Measurements from ENCODE around the gene HSPA5.
"Not testable (repeated sequence)": the region's sequence is repeated elsewhere in the genome, so short reads cannot be mapped to it uniquely, and the experiment has no call there.

The HSPA5 gene

DNA sequence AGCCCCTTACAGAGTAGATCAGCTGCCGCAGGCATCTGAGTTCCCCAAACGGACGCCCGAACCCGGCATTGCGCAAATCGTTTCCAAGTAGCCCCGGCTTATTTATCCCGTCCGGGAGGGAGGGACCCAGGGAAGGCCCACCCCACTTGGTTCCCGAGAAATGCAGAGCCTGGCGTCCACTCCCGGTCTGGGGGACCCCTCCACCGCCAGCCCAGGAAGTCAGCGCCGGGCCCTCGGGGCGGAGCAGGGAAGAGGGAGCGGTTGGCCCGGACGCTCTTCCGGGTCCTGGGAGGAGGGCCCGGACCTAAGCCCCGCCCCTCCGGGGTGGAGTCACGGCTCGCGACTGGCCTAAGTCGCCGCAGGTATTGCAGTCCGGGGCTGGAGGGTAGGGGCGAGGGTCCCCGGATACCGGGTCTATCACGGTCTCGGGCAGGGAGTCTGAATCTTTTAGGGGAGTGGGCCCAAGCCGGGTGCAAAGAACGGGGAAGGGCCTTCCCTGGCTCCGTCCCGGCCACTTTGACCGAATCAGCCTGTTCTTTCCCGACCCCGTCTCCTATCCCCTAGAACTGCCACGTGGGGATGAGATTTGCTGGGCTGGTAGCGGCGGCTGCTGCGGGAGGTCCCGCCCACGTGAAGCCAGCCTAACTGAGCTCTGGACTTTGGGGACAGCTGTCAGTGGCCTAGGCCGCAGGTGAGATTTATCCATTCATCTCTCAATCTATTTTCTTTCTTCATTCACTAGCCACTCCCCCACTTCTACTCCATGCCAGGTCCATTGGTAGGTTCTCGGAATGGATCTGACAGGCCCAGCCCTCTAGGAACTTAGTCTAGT, 40.7 kb downstream of the HSPA5 start, which contains the start of gene RABEPK (continued):
- TF ChIP-seq ZNF785 (tag by site-specific recombination; IDR thresholded peaks at IDR 0.05) (no peak), ZNF548 (tag by site-specific recombination; IDR thresholded peaks at IDR 0.05) (no peak), ZNF169 (tag by site-specific recombination; IDR thresholded peaks at IDR 0.05) (no peak), ZFP3 (tag by site-specific recombination; IDR thresholded peaks at IDR 0.05; ENCODE audit: low read depth) (no peak)

DNA sequence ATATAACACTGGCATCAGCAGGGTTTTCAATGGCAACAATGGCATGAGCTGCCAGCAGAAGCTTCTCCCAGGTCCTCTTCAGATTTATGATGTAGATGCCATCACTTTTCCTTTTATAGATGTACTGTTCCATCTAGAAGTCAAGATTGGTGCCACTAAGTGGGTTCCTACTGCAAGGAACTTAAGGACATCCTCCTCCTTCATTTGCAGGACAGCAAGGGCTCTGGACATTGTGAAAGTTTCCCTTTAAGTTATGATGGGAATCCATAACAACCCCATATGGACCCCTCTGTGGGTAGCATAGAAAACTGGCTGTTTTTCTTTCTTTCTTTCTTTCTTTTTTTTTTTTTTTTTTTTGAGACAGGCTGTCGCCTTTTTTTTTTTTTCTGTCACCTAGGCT, 45.6 kb downstream of the HSPA5 start:
- H3K4me1 ChIP-seq (ENCODE audit: control insufficient read depth, insufficient read depth, low read length); H3K9me3 ChIP-seq (ENCODE audit: control insufficient read depth, insufficient read depth, low read depth, low read length); CTCF ChIA-PET; H3K27ac ChIP-seq (ENCODE audit: extremely low read depth, low read depth, low read length); H3K36me3 ChIP-seq (ENCODE audit: control insufficient read depth in 2 of 2, insufficient read depth in 1 of 2, low read length in 2 of 2); H3K4me3 ChIP-seq (ENCODE audit: low read depth, low read length): not testable (repeated sequence)
- POLR2A ChIA-PET: interaction anchor here (0.6 kb wide), 3 partner anchors 16 to 180 kb away, joined by 3 to 6 read pairs (median 3); no protein-coding TSS in a partner anchor

DNA sequence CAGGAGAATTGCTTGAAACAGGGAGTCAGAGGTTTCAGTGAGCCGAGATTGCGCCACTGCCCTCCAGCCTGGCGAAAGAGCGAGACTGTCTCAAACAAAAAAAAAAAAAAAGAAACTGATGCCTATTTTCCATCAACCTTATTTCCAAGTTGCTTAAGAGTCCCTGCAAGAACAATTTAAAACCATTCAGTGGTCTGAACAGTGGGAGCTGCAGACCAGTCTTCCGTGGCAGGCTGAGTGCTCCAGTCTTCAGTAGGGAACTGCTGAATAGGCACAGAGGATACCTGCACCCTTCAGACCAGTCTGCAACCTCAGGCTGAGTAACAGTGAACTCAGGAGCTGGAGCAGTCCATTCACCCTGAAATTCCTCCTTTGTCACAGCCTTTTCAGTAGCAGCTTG, 46.7 kb downstream of the HSPA5 start:
- H3K36me3 ChIP-seq (ENCODE audit: control insufficient read depth in 2 of 2, insufficient read depth in 1 of 2, low read length in 2 of 2); POLR2A ChIA-PET; H3K4me3 ChIP-seq (ENCODE audit: low read depth, low read length); H3K27ac ChIP-seq (ENCODE audit: extremely low read depth, low read depth, low read length); H3K9me3 ChIP-seq (ENCODE audit: control insufficient read depth, insufficient read depth, low read depth, low read length); CTCF ChIA-PET; H3K4me1 ChIP-seq (ENCODE audit: control insufficient read depth, insufficient read depth, low read length): not testable (repeated sequence)

DNA sequence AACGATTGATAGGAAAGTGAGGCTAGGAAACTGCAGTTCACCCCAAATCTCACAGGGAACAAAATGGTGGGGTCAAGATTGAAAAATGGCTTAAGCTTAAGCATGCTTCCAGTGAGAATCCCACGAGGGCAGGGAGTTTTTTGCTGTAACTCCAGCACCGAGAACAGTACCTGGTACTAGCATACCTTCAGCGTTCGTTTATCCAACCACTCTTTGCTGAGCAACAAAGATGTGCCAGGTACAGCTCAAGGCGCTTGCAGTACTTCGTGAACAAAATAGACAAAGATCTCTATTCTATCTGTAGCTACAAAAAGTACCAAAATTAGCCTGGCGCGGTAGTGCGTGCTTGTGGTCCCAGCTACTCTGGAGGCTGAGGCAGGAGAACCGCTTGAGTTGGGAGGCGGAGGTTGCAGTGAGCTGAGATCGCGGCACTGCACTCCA, 50.8 kb downstream of the HSPA5 start:
- Histone ChIP-seq H3K4me1 (ENCODE audit: control insufficient read depth, insufficient read depth, low read length) (no peaks in the 10 kb centered on the region; the same call in 1 of the 2 replicates), H3K9me3 (ENCODE audit: control insufficient read depth, insufficient read depth, low read depth, low read length) (no peaks in the 10 kb centered on the region), H3K27ac (ENCODE audit: extremely low read depth, low read depth, low read length) (peak overlapping the region; percentile 70), H3K4me3 (ENCODE audit: low read depth, low read length) (peak overlapping the region; percentile 98), H3K36me3 (ENCODE audit: control insufficient read depth in 2 of 2, insufficient read depth in 1 of 2, low read length in 2 of 2) (peaks cover 0 to 2% of the 10 kb centered on the region in 2 experiments; a peak in 1 of 3 replicates)
- CTCF ChIA-PET: interaction anchor here (0.5 to 0.6 kb wide), 2 partner anchors 20 to 64 kb away, joined by 3 read pairs; no protein-coding TSS in a partner anchor
- POLR2A ChIA-PET: interaction anchor here (0.6 to 3.7 kb wide), 5 partner anchors 10 to 1615 kb away, joined by 3 to 22 read pairs (median 4); partner anchors contain the start of genes ARPC5L, HSPA5, RABEPK and RPL35
- TF ChIP-seq, protein P1, sequence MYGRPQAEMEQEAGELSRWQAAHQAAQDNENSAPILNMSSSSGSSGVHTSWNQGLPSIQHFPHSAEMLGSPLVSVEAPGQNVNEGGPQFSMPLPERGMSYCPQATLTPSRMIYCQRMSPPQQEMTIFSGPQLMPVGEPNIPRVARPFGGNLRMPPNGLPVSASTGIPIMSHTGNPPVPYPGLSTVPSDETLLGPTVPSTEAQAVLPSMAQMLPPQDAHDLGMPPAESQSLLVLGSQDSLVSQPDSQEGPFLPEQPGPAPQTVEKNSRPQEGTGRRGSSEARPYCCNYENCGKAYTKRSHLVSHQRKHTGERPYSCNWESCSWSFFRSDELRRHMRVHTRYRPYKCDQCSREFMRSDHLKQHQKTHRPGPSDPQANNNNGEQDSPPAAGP (tag by site-specific recombination; IDR thresholded peaks at IDR 0.05): no peak
- TF ChIP-seq, protein P2, sequence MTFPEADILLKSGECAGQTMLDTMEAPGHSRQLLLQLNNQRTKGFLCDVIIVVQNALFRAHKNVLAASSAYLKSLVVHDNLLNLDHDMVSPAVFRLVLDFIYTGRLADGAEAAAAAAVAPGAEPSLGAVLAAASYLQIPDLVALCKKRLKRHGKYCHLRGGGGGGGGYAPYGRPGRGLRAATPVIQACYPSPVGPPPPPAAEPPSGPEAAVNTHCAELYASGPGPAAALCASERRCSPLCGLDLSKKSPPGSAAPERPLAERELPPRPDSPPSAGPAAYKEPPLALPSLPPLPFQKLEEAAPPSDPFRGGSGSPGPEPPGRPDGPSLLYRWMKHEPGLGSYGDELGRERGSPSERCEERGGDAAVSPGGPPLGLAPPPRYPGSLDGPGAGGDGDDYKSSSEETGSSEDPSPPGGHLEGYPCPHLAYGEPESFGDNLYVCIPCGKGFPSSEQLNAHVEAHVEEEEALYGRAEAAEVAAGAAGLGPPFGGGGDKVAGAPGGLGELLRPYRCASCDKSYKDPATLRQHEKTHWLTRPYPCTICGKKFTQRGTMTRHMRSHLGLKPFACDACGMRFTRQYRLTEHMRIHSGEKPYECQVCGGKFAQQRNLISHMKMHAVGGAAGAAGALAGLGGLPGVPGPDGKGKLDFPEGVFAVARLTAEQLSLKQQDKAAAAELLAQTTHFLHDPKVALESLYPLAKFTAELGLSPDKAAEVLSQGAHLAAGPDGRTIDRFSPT (tag by site-specific recombination; IDR thresholded peaks at IDR 0.05): no peak
- no peak for TF ChIP-seq SALL2 (tag by site-specific recombination; IDR thresholded peaks at IDR 0.05; ENCODE audit: borderline replicate concordance)
- TF ChIP-seq ZNF548 (tag by site-specific recombination; IDR thresholded peaks at IDR 0.05): no peak
- TF ChIP-seq ZNF121 (tag by site-specific recombination; IDR thresholded peaks at IDR 0.05): no peak
- TF ChIP-seq ZNF600 (tag by site-specific recombination; IDR thresholded peaks at IDR 0.05): no peak
- TF ChIP-seq GFI1B (tag by site-specific recombination; IDR thresholded peaks at IDR 0.05): no peak
- no peak for TF ChIP-seq YY1 (tag by site-specific recombination; IDR thresholded peaks at IDR 0.05)
- no peak for TF ChIP-seq ZNF701 (tag by site-specific recombination; IDR thresholded peaks at IDR 0.05)
- no peak for TF ChIP-seq ZNF37A (tag by site-specific recombination; IDR thresholded peaks at IDR 0.05)
- no peak for TF ChIP-seq ZNF274 (IDR thresholded peaks at IDR 0.05; ENCODE audit: low read length)
- no peak for TF ChIP-seq ZNF274 (tag by site-specific recombination; IDR thresholded peaks at IDR 0.05; ENCODE audit: borderline replicate concordance)

All from HEK293 (cell line).